HepG2 (cell line): ENCODE measurements around the gene SH3GL2. TPM values are rescaled to one million over a fixed set of nuclear protein-coding genes. Genes with fewer than 3 reads are reported as not detected.

Source experiments
- ARID4A ChIP-seq: sonication (generic); formaldehyde crosslinking; IDR thresholded peaks from 2 replicates; pipeline ENCODE4 v1.5.0; 2020; ENCODE audit warnings: mild to moderate bottlenecking, missing genetic modification reagents, borderline replicate concordance
- KLF9 ChIP-seq: IDR thresholded peaks from 2 replicates; pipeline ENCODE4 v1.6.1; 2016; ENCODE audit warnings: low read depth
- RXRB ChIP-seq: IDR thresholded peaks from 2 replicates; pipeline ENCODE4 v1.6.1; 2016; ENCODE audit warnings: borderline replicate concordance, missing genetic modification reagents, missing compliant biosample characterization
- ZGPAT ChIP-seq: IDR thresholded peaks from 2 replicates; pipeline ENCODE4 v1.6.1; 2016; ENCODE audit warnings: mild to moderate bottlenecking
- ZHX2 ChIP-seq, 2 experiments: sonication (generic) in 1 of 2; formaldehyde crosslinking in 1 of 2; IDR thresholded peaks; 2 replicates each; pipeline versions ENCODE4 v1.6.1 to v1.9.0; 2014 to 2022; ENCODE audit warnings: antibody characterized with exemption in 1 of 2, borderline replicate concordance in 1 of 2, inconsistent platforms in 1 of 2, low read depth in 1 of 2, missing genetic modification reagents in 1 of 2
- ZNF737 ChIP-seq: sonication (generic); formaldehyde crosslinking; IDR thresholded peaks from 2 replicates; pipeline ENCODE4 v1.5.0; 2020; ENCODE audit warnings: missing genetic modification reagents, mild to moderate bottlenecking, borderline replicate concordance
- ZNF782 ChIP-seq: sonication (generic); formaldehyde crosslinking; IDR thresholded peaks from 2 replicates; pipeline ENCODE4 v1.4.0; 2020; ENCODE audit warnings: missing genetic modification reagents, mild to moderate bottlenecking, borderline replicate concordance
- polyA plus RNA-seq, 8 experiments: library from polyadenylated mRNA; depleted of rRNA in 3 of 8; stranded (reverse) in 7 of 8; unstranded in 1 of 8; fragments of >200 nt; fragmentation: Illumina TruSeq in 4 of 8; extraction: Trizol in 4 of 8; gene quantifications; 2 replicates each; pipeline versions ENCODE4 v1.2.1 to v1.2.3, GENCODE V29; 2011 to 2016; ENCODE audit warnings: low read depth in 4 of 8, missing spikeins in 1 of 8, mixed read lengths in 1 of 8; ENCODE audit not compliant: insufficient read depth in 1 of 8
- total RNA-seq, 5 experiments: library from RNA; depleted of rRNA; stranded (reverse); fragments of >200 nt; fragmentation: Illumina TruSeq; extraction: Trizol; gene quantifications; 2 replicates each; pipeline ENCODE4 v1.2.3, GENCODE V29; 2016; ENCODE audit warnings: low read depth in 1 of 5

SH3GL2 gene
- total and polyA plus RNA-seq, 2 of the 13 experiments (the other 11 are each of a cell fraction or from before 2014, with no cell fraction given) = 0.04 TPM; not detected in 1

- TF ChIP-seq ARID4A (CRISPR knock-in tag) = no peak
- no peak for TF ChIP-seq ZHX2 (IDR thresholded peaks at IDR 0.05; ENCODE audit: low read depth)
- TF ChIP-seq ZHX2 (CRISPR knock-in tag; IDR thresholded peaks at IDR 0.05; ENCODE audit: borderline replicate concordance) = no peak
- TF ChIP-seq ZNF782 (CRISPR knock-in tag) = no peak
- no peak for TF ChIP-seq ZGPAT (CRISPR knock-in tag)
- TF ChIP-seq RXRB (CRISPR knock-in tag) = no peak
- no peak for TF ChIP-seq KLF9 (CRISPR knock-in tag)
- no peak for TF ChIP-seq ZNF737 (CRISPR knock-in tag)
These were observed 196.8 kb downstream of the SH3GL2 start (continued) for GRCh38 chr9:17775656-17776055.
